HG03565 (cell line): ENCODE results near the gene CD7.
"Not testable (repeated sequence)": the region's sequence is repeated elsewhere in the genome, so short reads cannot be mapped to it uniquely, and the experiment has no call there.

Source experiments
- ATAC-seq: cut with Tn5 transposase; IDR thresholded peaks from one replicate; pipeline ENCODE4 v1.9.1; 2021; ENCODE audit warnings: mild to moderate bottlenecking, moderate library complexity; ENCODE audit not compliant: unreplicated experiment

The CD7 gene

GRCh38 chr17:82317394-82318168, at the start of gene CD7:
TSS of gene CD7 (minus strand) at chr17:82317608. CDS start at chr17:82317495, 113 bp downstream.
- no peak for ATAC-seq

GRCh38 chr17:82366749-82367148, 49.3 kb upstream of the CD7 start:
- ATAC-seq = no peak

DNA sequence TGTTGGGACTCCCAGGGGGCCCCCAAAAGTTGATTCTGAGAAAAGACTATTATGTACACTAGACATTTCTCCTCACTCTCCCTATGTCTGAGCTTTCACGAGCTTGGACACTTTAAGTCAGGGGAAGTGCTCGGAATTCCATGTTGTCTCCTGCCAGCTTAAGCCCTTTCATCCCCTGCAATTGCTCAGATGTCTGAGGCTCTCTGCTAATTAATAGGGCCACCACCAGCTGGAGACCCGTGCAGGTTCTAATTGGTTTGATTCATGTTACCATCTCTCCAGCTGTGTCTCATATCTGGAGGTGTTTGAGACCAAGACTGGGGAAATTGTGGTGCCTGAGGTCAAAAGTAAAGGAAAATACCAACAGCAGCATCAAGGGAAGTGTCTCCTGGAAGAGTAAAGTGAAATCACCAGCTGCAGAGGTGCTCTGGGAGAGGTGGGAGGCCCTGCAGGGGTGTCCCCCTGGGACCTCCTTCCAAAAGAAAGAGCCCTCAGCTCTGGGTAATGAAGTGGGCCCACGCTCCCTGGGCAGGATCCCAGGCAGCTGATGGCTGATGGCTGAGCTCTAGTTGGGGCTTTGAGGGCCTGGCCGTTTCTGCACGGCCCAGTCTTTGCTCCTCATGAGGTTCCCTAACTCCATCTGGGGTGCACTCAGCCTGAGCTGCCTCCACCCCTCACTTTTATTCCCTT, 48.3 kb upstream of the CD7 start:
- ATAC-seq = no peak

DNA sequence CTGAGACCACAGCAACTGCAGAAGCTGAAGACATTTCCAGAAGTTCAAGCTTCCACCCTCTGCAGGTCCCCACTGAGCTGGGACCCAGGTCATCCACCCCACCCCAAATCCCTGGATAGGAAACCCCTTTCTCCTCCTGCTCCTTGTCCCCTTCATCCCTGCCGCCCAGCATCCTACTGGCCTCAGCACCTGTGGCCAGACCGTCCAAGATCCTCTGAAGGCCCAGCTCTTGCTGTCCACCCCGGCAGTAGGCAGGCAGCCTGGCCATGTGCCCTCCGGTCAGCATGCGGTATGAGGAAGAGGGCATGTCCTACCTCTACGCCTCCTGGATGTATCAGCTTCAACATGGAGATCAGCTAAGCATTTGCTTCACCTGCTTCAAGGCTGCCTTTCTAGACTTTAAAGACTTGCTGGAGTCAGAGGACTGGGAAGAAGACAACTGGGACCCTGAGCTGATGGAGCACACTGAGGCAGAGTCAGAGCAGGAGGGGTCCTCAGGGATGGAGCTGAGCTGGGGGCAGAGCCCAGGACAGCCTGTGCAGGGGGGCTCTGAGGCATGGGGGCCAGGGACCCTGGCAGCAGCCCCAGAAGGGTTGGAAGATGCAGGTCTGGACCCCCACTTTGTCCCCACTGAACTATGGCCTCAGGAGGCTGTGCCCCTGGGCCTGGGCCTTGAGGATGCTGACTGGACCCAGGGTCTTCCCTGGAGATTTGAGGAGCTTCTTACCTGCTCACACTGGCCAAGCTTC, 44.7 kb upstream of the CD7 start:
- no peak for ATAC-seq

DNA sequence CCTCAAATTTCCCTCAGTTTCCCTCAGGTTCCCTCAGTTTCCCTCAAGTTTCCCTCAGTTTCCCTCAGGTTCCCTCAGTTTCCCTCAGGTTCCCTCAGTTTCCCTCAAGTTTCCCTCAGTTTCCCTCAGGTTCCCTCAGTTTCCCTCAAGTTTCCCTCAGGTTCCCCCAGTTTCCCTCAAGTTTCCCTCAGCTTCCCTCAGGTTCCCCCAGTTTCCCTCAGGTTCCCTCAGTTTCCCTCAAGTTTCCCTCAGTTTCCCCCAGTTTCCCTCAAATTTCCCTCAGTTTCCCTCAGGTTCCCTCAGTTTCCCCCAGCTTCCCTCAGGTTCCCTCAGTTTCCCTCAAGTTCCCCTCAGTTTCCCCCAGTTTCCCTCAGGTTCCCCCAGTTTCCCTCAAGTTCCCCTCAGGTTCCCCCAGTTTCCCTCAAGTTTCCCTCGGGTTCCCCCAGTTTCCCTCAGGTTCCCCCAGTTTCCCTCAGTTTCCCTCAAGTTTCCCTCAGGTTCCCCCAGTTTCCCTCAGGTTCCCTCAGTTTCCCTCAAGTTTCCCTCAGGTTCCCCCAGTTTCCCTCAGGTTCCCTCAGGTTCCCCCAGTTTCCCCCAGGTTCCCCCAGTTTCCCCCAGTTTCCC, 42.2 kb upstream of the CD7 start:
- not testable (repeated sequence) for ATAC-seq

DNA sequence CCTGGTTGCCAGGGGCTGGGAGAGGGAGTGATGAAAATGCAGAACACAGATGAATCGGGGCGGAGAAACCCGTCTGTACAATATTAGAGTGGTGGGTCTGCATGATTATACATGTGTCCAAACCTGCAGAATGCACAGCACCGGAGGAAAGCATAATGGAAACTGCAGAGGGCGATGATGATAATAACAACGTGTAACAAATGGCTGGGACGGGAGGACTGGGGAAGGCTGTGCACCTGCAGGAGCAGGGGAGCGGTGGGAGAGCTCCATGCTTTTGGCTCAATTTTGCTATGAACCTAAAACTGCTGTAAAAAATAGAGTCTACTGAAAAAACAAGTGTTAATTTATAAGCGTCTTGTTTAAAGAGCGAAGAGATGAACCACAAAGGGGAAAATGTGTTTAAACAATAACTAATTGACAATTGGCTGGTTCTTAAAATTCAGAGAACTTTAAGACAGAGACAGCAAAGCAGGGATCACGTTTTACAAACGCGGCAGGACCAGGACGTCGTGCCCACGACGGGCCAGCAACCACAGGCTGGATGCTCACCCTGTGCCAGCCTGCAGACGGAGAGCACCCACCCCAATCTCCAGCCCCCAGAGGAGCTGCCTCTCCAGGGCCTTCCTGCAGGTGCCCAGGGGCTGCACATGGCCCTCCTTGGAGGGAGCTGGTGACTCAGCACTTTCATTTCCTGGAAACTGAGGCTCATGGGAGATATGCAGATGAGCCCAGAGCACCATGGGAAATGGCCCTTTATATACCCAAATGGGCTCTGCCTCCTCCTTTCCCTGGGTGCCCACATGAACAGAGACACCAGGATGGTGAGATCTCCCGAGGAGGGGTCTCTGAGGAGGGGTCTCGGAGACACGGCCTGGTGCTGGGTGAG, 41.3 kb upstream of the CD7 start, which contains the start of gene TEX19:
TSS of gene TEX19 (plus strand) at position 783 of the 886 bp plus-strand sequence. CDS start 2,904 bp downstream, outside the sequence.
- no peak for ATAC-seq

DNA sequence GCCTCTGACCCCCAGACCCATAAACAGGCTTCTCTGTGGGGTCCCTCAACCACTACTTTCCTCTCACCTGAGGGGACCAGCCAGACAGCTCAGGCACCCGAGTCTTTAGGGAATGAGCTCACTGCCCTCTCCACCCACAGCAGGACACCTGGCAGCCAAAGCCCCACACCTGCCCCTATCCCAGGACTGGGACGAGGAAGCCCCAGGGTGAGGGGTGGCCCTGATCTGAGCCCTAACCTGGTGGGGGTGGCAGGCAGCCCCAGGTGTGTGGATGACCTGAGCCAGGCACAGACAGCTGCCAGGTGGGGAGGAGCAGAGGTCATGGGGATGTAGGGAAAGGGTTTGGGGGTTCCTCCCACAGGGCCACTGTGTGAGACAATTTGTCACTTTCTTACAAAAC, 40.0 kb upstream of the CD7 start:
- ATAC-seq = no peak

DNA sequence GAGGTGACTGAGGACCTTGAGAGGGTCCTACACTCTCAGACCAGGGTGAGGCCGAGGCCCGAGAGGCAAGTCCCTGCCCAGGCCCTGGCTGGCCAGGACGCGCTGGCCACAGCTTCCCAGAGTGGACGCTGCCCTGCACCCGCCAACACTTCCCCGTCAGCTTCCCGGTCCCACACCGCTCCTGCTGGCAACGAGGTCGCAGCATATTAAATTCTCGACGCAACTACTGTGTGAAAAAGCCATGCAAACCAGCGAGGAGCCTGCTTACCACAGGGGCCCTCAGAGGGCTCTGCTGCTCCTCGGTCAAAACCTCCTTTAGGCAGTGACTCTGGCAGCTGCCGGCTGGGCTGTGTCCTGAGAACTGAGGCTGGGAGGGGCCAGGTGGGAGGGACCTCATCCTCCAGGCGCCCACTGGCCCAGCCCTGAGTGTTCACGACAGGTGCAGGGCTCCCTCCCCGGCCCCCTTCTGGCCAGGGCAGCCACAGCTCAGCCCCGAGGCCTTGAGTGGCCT, 39.5 kb upstream of the CD7 start:
- no peak for ATAC-seq

GRCh38 chr17:82355770-82356427, 38.5 kb upstream of the CD7 start:
- no peak for ATAC-seq

DNA sequence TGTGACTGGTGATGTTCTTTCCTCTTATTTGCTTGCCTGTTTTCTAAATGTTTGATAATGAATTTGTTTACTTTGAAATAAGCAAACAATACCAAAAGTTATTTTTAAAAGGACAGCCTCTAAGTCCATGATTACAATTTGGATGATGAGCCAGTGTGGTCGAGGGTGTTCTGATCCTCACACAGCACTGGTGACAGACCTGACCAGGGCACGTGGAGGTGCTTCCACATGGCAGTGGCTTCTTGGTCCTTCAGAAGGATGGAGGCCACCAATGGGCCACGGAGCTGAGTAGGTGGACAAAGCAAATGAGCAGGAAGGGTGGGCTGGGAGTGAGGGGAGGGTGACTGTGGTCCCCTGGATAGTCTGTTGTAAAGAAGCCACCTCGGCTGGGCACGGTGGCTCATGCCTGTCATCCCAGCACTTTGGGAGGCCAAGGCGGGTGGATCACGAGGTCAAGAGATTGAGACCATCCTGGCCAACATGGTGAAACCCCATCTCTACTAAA, 37.4 kb upstream of the CD7 start:
- ATAC-seq = no peak

- ATAC-seq = no peak
These were observed 36.1 kb upstream of the CD7 start for GRCh38 chr17:82353484-82353883.

DNA sequence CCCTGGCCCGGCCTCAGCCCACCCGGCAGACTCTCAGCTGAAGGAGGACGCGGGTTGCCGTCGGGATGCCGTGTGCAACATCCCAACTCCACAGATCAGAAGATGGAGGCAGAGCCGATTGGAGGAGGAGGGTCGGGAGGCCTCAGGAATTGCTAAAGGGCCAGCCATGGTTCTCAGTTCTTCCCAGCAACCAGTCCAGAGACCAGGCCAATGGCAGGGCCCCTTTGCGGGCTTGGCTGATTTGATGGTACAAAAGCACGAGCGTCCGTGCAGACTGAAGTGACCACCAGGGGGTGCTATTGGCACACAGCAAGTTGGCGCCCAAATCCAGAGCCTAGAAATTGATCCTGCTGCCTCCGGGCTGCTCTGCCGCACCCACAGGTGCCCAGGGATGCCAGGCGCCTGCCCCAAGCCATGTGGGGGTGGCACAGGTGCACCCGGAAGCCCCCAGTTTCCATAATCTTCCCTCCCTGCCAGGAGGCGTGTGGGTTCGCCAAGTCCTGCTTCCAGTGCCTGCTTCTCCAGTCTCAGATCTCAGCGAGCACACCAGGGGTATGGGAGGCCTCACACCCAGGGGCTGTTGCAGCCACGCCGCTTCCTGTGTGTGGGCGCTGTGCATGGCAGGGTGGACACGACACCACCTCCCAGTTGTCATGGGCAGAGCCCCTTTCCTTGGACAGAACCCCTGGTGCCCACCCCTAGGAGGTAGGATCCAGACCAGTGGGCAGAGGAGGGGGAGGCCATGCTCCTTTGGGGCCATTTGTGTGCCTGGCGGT, 34.5 kb upstream of the CD7 start:
- ATAC-seq = no peak

DNA sequence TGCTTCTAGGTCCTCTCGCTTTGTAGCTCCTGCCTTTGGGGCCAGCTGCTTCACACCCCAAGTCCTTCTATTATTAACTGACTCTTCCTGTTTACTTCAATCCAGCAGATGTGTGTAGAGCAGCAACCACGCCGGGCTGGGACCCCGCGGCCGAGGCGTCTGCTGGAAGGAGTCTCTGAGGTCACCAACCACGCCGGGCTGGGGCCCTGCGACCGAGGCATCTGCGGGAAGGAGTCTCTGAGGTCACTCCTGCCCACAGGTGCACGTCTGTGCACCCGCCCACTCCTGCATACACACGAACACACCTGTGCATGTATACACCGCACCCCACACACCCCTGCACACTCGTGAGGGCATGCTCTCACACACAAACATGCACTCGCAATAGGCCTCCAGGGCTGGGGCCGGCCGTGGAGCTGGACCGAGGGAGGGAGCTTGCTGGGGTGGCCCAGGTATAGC, 33.9 kb upstream of the CD7 start:
- ATAC-seq = no peak

- ATAC-seq = no peak
These were observed 33.0 kb upstream of the CD7 start for GRCh38 chr17:82350182-82351030.

- no peak for ATAC-seq
These were observed 31.9 kb upstream of the CD7 start for GRCh38 chr17:82349287-82349701.

DNA sequence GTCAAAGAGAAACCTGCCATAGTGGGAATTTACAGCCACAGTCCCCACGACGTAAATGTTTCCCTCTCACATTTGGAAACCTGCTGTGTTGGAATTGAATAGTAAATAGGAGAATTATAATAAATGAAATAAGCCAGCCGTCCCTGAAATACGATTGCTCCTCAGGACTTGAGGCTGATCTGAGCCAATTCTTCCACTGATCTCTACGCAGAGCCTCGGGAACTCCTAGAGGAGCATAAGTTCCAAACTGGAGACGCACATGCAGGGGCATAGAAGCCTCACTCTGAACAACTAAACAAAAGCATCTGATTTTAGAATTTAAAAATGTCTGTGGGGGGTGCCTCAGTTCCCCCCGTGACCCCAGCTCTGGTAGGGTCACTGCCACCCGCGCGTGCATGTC, 31.5 kb upstream of the CD7 start:
- no peak for ATAC-seq

GRCh38 chr17:82348434-82348833, 31.0 kb upstream of the CD7 start:
- ATAC-seq = no peak
